Central memory CD8-positive, alpha-beta T cell (primary cell): ENCODE measurements around the gene EAPP.
A peak's percentile ranks its signal among the peaks of the same experiment; 100 is the strongest.
"Not testable (repeated sequence)": the region's sequence is repeated elsewhere in the genome, so short reads cannot be mapped to it uniquely, and the experiment has no call there.

Source experiments
- ATAC-seq: fragments of 150-1000 bp; cut with Tn5 transposase; replicated peaks from 2 replicates; pipeline ENCODE4 v1.10.0; 2022; ENCODE audit warnings: mild to moderate bottlenecking, moderate FRiP score, moderate number of reproducible peaks; ENCODE audit not compliant: poor library complexity, severe bottlenecking; ENCODE audit errors: extremely low read depth
- DNase-seq, 2 donors: peaks; one replicate each; pipeline ENCODE4 v3.0.0; 2021; ENCODE audit warnings: low spot score in 2 of 2
- H3K27ac Mint-ChIP-seq: one replicate; pipeline ENCODE4 v1.8.0; 2022; ENCODE audit warnings: low read depth, mild to moderate bottlenecking, moderate library complexity, mixed read lengths
- H3K27me3 Mint-ChIP-seq: one replicate; pipeline ENCODE4 v1.8.0; 2022; ENCODE audit warnings: mixed read lengths
- H3K36me3 Mint-ChIP-seq: one replicate; pipeline ENCODE4 v1.8.0; 2022; ENCODE audit warnings: mild to moderate bottlenecking, moderate library complexity, mixed read lengths; ENCODE audit not compliant: insufficient read depth
- H3K4me1 Mint-ChIP-seq: one replicate; pipeline ENCODE4 v1.8.0; 2022; ENCODE audit warnings: mixed read lengths
- H3K4me3 Mint-ChIP-seq: one replicate; pipeline ENCODE4 v1.8.0; 2022; ENCODE audit warnings: mild to moderate bottlenecking, moderate library complexity, mixed read lengths
- H3K9me3 Mint-ChIP-seq: one replicate; pipeline ENCODE4 v1.8.0; 2022; ENCODE audit warnings: mixed read lengths

The EAPP gene, protein sequence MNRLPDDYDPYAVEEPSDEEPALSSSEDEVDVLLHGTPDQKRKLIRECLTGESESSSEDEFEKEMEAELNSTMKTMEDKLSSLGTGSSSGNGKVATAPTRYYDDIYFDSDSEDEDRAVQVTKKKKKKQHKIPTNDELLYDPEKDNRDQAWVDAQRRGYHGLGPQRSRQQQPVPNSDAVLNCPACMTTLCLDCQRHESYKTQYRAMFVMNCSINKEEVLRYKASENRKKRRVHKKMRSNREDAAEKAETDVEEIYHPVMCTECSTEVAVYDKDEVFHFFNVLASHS

DNA sequence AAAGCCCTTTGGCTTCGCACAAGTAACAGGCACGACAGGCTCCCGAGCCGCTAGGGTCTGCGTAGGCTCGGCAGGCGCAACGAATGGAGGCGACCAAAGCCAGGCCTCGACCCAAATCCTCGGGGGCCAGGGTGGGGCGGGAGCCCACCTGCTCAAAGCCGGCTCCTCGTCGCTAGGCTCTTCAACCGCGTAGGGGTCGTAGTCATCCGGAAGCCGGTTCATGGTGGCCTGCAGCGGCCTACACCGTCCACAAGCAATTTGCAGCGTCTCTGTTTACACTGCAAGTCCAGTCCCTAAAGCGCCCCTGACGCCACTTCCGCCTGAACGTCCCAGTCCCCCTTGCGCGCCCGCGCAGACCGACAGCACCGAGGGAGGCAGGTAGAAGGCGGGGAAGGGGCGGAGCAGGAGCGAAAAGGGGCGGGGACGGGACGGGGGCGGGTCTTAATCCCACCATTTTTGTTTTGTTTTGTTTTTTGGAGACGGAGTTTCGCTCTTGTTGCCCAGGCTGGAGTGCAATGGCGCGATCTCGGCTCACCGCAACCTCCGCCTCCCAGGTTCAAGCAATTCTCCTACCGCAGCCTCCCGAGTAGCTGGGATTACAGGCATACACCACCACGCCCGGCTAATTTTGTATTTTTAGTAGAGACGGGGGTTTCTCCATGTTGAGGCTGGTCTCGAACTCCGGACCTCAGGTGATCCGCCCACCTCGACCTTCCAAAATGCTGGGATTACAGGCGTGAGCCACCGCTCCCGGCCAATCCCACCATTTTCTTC is at the start of gene EAPP:
EAPP (minus strand) TSS at position 295 of the 774 bp plus-strand sequence; CDS start at position 222, 73 bp downstream.
- peak; percentile 84 to 92 for DNase-seq
- H3K9me3 Mint-ChIP-seq, result no peaks in the 10 kb centered on the region

DNA sequence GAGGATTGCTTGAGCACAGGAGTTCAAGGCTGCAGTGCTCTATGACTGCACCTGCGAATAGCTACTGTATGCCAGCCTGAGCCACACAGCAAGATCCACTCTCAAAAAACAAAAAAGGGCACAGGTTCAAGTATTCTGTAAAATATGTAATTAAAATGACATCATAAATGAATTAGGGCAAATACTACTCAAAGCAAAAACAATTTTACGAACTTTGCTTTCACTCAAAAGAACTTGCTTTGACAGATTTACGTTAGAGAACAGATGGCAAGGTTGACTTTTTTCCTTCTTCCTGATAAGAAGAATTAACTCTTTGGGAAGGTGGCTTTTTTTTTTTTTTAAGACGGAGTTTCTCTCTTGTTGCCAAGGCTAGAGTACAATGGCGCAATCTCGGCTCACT is 44.0 kb upstream of the EAPP start:
- no peaks in the 10 kb centered on the region for H3K27me3 Mint-ChIP-seq
- H3K9me3 Mint-ChIP-seq, result no peaks in the 10 kb centered on the region
- H3K27ac Mint-ChIP-seq, result no peak overlapping the region
- H3K4me3 Mint-ChIP-seq, result no peak overlapping the region
- ATAC-seq (no peak), DNase-seq (no peak)
- no peaks in the 10 kb centered on the region for H3K4me1 Mint-ChIP-seq
- H3K36me3 Mint-ChIP-seq, result peaks cover 76% of the 10 kb centered on the region

More for the DNA sequence above, at the start of gene EAPP:
- peak; percentile 99 for ATAC-seq
- H3K4me1 Mint-ChIP-seq, result peaks cover 19% of the 10 kb centered on the region
- H3K27ac Mint-ChIP-seq, result peak within 1 kb of the TSS; percentile 99
- H3K4me3 Mint-ChIP-seq, result peak within 1 kb of the TSS; percentile 96
- no peaks in the 10 kb centered on the region for H3K27me3 Mint-ChIP-seq
- peaks cover 25% of the 10 kb centered on the region for H3K36me3 Mint-ChIP-seq

DNA sequence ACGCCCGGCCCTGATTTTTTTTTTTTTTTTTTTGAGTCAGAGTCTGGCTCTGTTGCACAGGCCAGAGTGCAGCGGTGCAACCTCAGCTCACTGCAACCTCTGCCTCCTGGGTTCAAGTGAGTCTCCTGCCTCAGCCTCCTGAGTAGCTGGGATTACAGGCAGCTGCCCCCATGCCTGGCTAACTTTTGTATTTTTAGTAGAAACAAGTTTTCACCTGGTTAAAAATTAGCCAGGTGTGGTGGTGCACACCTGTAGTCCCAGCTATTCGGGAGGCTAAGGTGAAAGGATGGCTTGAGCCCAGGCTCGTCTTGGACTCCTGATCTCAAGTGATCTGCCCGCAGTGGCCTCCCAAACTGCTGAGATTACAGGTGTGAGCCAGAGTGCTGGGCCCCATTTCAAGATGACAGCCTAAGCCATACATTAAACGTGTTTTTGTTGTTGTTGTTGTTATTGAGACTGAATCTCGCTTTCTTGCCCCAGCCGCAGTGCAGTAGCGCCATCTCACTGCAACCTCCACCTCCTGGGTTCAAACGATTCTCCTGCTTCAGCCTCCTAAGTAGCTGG is 42.7 kb upstream of the EAPP start:
- H3K4me3 Mint-ChIP-seq, result no peak overlapping the region
- peaks cover 76% of the 10 kb centered on the region for H3K36me3 Mint-ChIP-seq
- H3K9me3 Mint-ChIP-seq, result no peaks in the 10 kb centered on the region
- no peak for DNase-seq
- no peaks in the 10 kb centered on the region for H3K27me3 Mint-ChIP-seq
- H3K4me1 Mint-ChIP-seq, result no peaks in the 10 kb centered on the region
- ATAC-seq, result no peak
- no peak overlapping the region for H3K27ac Mint-ChIP-seq

DNA sequence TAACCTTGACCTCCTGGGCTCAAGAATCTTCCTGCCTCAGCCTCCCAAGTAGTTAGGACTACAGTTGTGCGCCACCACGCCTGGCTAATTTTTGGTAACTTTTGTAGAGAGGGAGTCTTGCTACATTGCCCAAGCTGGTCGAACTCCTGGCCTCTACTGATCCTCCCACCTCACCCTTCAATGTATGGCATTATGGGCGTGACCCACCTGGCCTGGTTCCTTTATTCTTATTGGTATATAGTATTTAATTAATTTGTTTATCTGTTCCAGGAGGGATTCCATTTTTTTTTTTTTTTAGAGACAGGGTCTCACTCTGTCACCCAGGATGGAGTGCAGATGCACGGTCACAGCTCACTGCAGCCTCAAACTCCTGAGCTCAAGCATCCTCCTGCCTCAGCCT is 40.9 kb upstream of the EAPP start:
- Mint-ChIP-seq H3K4me3 (no peak overlapping the region), H3K9me3 (no peaks in the 10 kb centered on the region), H3K36me3 (peaks cover 66% of the 10 kb centered on the region), H3K27ac (no peak overlapping the region), H3K27me3 (no peaks in the 10 kb centered on the region), H3K4me1 (no peaks in the 10 kb centered on the region)
- ATAC-seq (no peak), DNase-seq (no peak)

DNA sequence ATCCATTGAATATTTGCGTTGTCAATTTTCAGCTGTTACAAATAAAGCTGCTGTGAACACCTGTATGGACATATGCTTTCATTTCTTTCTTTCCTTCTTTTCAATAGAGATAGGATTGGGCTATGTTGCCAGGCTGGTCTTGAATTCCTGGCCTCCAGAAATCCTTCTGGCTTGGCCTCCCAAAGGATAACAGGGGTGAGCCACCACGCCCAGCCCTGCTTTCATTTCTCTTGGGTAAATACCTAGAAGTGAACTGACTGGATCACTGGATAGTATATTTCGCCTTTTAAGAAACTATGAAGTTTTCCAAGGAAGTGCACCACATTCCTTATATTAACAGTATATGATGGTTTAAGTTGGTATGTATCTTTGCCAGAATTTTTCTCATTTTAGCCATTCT is 32.3 kb upstream of the EAPP start:
- Mint-ChIP-seq H3K27me3 (no peaks in the 10 kb centered on the region), H3K9me3 (no peaks in the 10 kb centered on the region), H3K27ac (no peak overlapping the region), H3K4me1 (no peaks in the 10 kb centered on the region), H3K4me3 (no peak overlapping the region), H3K36me3 (peaks cover 64% of the 10 kb centered on the region)
- ATAC-seq (no peak), DNase-seq (no peak)

DNA sequence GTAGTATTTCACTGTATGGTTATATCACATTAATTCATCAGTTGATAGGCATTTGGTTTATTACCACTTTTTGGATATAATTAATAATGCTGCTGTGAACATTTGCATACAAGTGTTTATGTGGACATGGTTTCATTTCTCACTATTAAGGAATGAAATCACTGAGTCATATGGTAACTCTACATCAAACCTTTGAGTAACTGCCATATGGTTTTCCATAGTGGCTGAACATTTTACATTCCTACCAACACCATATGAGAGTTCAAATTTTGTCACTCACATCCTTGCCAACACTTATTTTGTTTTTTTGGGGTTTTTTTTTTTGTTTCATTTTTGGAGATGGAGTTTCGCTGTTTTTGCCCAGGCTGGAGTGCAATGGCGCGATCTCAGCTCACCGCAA is 30.2 kb upstream of the EAPP start:
- Mint-ChIP-seq H3K9me3 (no peaks in the 10 kb centered on the region), H3K4me1 (no peaks in the 10 kb centered on the region), H3K4me3 (no peak overlapping the region), H3K27ac (no peak overlapping the region), H3K36me3 (peaks cover 66% of the 10 kb centered on the region), H3K27me3 (no peaks in the 10 kb centered on the region)
- DNase-seq, result no peak
- no peak for ATAC-seq

DNA sequence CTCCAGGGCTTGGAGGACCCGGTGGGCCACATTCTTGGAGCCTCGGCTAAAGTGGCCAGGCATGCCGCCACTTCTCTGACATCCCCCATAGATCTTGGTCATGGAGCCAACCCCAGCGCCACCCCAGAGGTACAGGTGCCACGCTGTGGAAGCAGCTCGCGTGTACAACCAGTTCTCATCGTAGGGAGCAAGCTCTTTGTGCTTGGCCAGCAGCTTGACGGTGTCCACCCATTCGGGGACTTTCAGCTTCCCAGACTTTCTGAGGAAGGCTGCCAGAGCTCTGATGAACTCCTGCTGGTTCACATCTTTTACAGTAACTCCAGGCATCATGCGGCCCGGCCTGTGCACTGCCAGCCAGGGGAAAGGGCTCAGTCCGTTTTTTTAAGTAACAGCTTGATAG is 29.3 kb upstream of the EAPP start:
- H3K4me1 Mint-ChIP-seq, result no peaks in the 10 kb centered on the region
- peaks cover 66% of the 10 kb centered on the region for H3K36me3 Mint-ChIP-seq
- H3K27me3 Mint-ChIP-seq, result no peaks in the 10 kb centered on the region
- no peak for DNase-seq
- no peak for ATAC-seq
- no peak overlapping the region for H3K27ac Mint-ChIP-seq
- no peaks in the 10 kb centered on the region for H3K9me3 Mint-ChIP-seq
- no peak overlapping the region for H3K4me3 Mint-ChIP-seq

DNA sequence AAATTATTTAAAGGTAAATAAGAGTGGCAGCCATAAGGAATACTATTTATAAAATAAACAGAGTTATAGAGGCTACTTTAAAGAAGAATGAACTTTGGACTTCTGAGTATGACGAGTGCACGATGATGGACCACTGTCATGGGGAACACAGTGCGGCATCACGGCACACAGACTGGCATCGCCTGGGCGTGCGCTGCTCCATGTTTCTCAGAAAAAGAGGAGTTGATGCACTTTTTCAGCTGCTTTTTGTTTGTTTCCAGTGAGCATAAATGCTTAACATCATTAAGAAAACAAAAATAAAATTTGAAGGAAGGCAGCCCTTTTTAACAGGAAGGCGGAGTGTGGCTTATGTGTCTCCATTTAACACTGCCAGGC is 23.3 kb upstream of the EAPP start:
- ATAC-seq, result no peak
- H3K4me3 Mint-ChIP-seq, result no peak overlapping the region
- H3K27ac Mint-ChIP-seq, result no peak overlapping the region
- H3K9me3 Mint-ChIP-seq, result no peaks in the 10 kb centered on the region
- peaks cover 32% of the 10 kb centered on the region for H3K36me3 Mint-ChIP-seq
- DNase-seq, result no peak
- no peaks in the 10 kb centered on the region for H3K27me3 Mint-ChIP-seq
- H3K4me1 Mint-ChIP-seq, result no peaks in the 10 kb centered on the region

DNA sequence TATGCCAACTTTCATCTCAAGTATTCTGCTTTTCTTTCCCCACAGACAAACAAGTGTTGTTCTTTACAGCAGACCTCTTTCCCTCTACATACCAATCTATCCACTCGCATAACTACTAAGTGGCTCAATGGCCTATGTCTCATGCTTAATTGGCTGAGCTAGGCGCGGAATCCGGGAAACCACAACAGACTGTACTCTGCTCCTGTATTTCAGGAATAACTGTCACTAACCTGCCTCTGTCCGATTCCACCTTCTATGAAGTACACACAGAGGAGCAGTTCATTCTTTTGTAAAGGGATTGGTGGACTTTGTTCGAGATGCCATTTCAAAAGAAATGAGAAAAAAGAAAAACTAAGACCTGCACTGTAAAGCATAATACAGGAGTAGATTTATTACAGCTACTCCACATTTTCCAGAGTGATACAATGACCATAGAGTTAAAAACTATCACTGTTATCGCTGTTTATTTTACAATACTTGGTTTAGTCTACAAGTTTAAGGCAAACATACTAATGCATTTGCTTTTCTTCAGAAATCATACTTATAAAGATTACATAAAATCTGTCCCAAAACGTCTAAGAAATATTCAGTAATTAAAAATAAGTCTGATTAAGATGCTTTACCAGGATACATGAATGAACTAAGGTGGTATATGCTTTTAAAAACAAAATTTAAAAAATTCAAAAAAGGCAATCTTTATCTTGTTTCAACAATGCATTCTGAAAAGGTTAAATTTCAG is 22.7 kb upstream of the EAPP start:
- not testable (repeated sequence) for ATAC-seq, H3K9me3 Mint-ChIP-seq, H3K27ac Mint-ChIP-seq, DNase-seq, H3K4me1 Mint-ChIP-seq, H3K4me3 Mint-ChIP-seq, H3K27me3 Mint-ChIP-seq
- peaks cover 28% of the 10 kb centered on the region for H3K36me3 Mint-ChIP-seq

DNA sequence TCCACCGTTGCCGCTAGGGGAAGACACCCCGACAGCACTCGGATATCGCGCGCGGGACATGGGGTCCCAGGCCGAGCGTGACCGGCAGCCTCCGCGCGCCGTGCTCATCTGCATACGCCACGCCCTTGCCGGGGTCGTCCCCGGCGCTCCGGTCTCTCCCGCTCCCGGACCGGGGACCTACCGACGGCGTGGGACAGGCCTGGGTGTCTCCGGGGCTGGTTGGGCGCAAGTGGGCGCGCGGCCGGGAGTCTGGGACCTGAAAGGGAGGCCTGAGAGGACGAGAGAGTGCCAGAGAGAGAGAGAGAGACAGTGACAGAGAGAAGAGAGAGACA is 17.0 kb upstream of the EAPP start:
- H3K4me3 Mint-ChIP-seq, H3K27me3 Mint-ChIP-seq, H3K4me1 Mint-ChIP-seq, H3K36me3 Mint-ChIP-seq, H3K9me3 Mint-ChIP-seq, H3K27ac Mint-ChIP-seq, DNase-seq: not testable (repeated sequence)
- ATAC-seq, result peak; percentile 59

DNA sequence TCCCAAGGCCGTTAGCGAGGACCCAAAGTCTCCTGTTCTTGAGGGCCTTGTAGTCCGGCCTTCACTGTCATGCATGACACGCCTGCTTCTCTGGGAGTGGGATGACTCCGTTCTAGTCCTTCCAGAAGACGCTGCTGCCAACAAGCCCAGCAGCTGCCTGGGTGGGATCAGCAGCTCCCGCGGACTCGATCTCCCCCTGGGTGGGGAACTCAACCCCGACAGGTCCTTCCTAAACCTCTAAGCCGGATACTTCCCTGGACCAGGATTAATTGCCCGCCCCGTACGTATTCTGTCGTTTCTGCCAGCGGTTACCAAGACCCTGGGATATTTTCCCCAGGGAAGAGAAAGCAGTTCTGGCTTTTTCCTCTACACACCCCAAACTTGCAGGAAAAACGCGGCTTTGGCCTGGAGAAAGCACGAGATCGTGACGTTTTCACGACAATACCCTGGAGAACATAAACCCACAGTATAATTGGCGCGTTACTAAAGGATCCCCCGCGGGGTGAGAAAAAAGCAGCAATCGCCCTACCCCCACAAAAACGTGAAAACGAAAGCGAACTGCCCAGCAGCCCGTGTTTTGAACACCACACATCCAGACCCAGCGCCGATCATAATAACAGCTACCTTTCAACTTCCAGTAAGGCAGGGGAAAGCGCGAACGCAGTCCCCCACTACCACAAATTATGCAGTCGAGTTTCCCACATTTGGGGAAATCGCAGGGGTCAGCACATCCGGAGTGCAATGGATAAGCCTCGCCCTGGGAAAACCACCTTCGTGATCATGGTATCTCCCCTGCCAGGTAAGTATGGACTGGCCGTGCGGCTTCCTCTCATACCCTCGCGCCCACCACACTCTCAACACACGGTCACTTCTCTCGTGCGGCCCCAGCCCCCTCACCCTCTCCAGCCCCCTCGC is 16.3 kb upstream of the EAPP start:
- H3K36me3 Mint-ChIP-seq, result peaks cover 10% of the 10 kb centered on the region
- DNase-seq, H3K4me1 Mint-ChIP-seq, H3K27ac Mint-ChIP-seq, H3K4me3 Mint-ChIP-seq, H3K27me3 Mint-ChIP-seq, H3K9me3 Mint-ChIP-seq: not testable (repeated sequence)
- peak; percentile 85 for ATAC-seq
